Muscle of back (tissue), 13 donors: ENCODE measurements around the gene AADACL3. TPM values are rescaled to one million over a fixed set of nuclear protein-coding genes. Genes with fewer than 3 reads are reported as not detected.
"Not testable (repeated sequence)": the region's sequence is repeated elsewhere in the genome, so short reads cannot be mapped to it uniquely, and the experiment has no call there.

ENCODE experiments used
- DNase-seq, 3 donors: peaks; one replicate each; pipeline versions ENCODE4 v3.0.0 to v3.0.0-alpha.2; 2013
- long read RNA-seq, 9 donors: transcript quantifications; one replicate each; lab custom pipeline, GENCODE V29; 2026
- polyA plus RNA-seq, 10 donors: library from polyadenylated mRNA; unstranded; fragments of 120-200 nt; gene quantifications; one replicate each; pipeline ENCODE4 v1.2.1, GENCODE V29; 2013; ENCODE audit not compliant: insufficient read length in 10 of 10

AADACL3 gene, protein sequence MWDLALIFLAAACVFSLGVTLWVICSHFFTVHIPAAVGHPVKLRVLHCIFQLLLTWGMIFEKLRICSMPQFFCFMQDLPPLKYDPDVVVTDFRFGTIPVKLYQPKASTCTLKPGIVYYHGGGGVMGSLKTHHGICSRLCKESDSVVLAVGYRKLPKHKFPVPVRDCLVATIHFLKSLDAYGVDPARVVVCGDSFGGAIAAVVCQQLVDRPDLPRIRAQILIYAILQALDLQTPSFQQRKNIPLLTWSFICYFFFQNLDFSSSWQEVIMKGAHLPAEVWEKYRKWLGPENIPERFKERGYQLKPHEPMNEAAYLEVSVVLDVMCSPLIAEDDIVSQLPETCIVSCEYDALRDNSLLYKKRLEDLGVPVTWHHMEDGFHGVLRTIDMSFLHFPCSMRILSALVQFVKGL
- not detected for polyA plus RNA-seq
- long read RNA-seq, donor 1 = 0 reads
- long read RNA-seq, donor 2 = 0 reads
- long read RNA-seq, donor 3 = 0 reads
- long read RNA-seq, donor 4 = 0 reads
- long read RNA-seq, donor 5 = 0 reads
- long read RNA-seq, donor 6 = 0 reads
- long read RNA-seq, donor 7 = 0 reads
- long read RNA-seq, donor 8 = 0 reads
- long read RNA-seq, donor 9 = 0 reads

DNA sequence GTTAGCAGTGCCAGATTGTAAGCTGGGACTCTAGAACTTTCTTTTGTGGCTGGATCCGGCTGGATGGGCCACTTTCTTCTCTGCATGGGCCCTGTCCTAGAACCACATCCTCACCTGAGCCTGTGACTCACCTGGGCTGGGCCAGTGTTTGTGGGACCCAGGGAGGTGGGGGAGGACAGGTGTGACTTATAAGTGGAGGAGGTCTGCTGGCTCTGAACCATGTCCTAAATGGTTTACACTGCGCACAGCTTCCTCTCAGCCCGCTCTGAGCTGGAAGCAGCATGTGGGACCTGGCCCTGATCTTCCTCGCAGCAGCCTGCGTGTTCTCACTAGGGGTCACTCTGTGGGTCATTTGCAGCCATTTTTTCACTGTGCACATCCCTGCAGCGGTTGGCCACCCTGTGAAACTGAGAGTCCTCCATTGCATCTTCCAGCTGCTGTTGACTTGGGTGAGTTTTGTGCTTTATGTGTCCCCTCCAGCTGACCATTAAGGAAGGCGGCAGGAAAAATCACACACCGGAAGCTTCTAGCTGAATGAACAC, at the start of gene AADACL3:
Gene AADACL3, plus strand, starts transcription at position 215 of the 542 bp plus-strand sequence. Its CDS starts 67 bp downstream, at position 282.
- DNase-seq = no peak

GRCh38 chr1:12666141-12666735, 49.7 kb upstream of the AADACL3 start:
- DNase-seq = no peak

- DNase-seq = peak; percentile 18 to 59 (median 22)
These were observed 46.3 kb upstream of the AADACL3 start for GRCh38 chr1:12669529-12670068.

GRCh38 chr1:12674358-12674757, 41.6 kb upstream of the AADACL3 start:
- no peak for DNase-seq

DNA sequence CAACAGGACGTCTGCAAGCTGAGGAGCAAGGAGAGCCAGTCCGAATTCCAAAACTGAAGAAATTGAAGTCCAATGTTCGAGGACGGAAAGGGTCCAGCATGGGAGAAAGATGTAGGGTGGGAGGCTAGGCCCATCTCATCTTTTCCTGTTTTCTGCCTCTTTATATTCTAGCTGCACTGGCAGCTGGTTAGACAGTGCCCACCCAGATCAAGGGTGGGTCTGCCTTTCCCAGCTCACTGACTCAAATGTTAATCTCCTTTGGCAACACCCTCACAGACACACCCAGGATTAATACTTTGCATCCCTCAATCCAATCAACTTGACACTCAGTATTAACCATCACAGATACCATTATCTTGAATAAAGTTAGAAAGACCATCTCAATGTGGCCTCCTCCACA, 39.8 kb upstream of the AADACL3 start:
- DNase-seq = not testable (repeated sequence)

DNA sequence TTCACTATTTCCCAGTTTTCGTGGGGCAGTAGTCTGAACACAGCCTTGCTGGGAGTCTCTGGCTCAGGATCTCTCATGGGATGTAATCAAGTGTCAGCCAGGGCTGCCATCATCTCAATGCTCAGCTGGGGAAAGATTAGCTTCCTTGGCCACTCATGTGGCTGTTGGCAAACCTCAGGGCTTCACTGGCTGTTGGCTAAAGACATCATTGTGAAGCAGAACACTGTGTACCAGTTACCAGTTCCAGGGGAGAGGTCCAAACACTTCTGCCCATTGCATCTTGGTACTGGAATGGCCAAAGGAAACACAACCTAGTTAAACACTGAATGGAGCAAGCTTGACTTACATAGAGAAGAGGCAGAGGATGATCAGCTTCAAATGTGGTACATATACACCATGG, 38.3 kb upstream of the AADACL3 start:
- DNase-seq = no peak

- no peak for DNase-seq
These were observed 37.6 kb upstream of the AADACL3 start for GRCh38 chr1:12678350-12678749.

DNA sequence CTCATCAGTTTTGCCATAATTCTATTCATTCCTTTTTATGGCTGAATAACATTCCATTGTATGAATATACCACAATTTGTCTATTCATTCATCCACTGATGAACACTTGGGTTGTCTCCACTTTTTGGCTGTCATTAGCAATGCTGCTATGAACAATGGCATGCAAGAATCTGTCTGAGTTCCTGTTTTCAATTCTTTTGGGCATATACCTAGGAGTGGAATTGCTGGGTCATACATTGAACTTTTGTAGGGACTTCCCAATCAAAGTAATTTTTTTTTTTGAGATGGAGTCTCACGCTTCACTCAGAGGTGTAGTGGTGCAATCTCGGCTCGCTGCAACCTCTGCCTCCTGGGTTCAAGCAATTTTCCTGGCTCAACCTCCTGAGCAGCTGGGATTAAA, 37.1 kb upstream of the AADACL3 start:
- DNase-seq = no peak

DNA sequence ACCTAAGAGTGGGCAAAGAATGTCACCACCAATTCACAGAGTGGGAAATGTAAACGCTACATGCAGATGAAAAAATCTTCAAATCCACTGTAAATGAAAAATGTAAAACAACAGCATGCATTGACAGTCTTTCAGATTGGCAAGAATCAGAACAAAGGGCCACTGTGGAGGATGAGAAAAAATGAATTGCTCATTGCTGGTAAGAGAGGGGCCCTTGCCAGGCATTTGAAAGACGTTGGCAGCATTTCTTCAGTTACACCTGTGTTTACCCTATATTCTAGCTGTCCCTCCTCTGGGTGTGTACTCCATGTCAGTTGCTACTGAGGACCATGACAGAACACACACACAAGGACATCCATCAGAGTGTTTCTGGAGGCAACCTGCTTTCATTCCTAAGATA, 25.8 kb upstream of the AADACL3 start:
- no peak for DNase-seq

- DNase-seq = peak in 2 of 3 donors; percentile 13 to 27
These were observed 22.7 kb upstream of the AADACL3 start for GRCh38 chr1:12692967-12693782.

DNA sequence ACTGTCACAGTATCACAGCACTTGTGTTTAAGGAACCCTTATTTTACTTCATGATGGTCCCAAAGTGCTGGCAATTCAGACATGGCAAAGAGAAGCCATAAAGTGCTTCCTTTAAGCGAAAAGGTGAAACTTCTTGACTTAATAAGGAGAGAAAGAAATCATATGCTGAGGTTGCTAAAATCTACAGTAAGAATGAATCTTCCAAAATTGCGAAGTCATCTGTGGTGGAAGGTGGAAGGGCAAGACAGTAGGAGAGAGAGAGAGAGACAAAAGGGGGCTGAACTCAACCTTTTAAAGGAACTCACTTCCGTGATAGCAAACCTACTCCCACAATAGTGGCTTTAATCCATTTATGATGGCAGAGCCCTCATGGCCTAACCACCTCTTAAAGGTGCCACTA, 19.3 kb upstream of the AADACL3 start:
- no peak for DNase-seq

DNA sequence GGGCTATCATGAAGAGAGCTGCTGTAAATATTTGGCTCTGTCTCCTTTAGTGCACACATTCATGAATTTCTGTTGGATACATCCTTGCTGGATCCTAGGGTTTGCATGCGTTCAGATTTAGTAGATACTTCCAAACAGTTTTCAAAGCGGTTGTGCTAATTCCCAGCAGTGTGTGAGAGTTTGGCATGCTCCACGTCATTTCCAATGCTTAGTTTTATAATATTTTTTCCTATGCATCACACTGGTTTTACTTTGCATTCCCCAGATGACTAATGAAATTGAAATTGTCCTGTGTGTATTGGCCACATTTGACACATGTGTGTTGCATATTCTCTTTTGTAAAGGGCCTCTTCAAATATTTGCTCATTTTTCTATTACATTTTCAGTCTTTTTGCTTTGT, 18.5 kb upstream of the AADACL3 start:
- DNase-seq = peak in 1 of 3 donors; percentile 62

DNA sequence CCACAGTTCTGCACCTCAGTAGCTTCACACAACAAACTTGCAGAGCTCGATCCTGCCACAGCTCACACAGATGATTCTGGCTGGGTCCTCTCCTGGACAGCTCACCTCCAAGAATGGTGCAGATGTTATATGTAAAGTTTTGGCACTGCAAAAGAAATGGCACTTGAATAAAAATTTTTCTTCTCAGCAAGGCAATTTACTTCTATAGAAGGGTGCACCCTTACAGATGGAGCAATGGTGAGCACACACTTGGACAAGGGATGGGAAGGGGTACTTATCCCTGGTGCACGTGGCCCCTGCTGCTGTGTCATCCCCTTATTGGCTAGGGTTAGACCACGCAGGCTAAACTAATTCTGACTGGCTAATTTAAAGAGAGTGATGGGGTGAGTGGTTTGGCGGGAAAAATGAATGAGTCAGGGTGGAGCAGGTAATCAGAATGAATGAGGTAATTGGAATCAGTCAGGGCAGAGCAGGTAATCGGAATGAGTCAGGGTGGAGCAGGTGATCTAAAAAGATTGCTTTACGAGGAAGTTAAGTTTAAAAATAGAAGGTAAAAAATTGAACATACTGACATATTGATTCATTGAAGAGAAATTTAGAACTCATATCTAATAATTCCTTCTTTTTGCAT, 12.0 kb upstream of the AADACL3 start:
- DNase-seq = no peak

GRCh38 chr1:12706061-12706460, 9.8 kb upstream of the AADACL3 start:
- DNase-seq = no peak

GRCh38 chr1:12708396-12709090, 7.4 kb upstream of the AADACL3 start:
- no peak for DNase-seq

- DNase-seq = no peak
These were observed 6.8 kb upstream of the AADACL3 start for GRCh38 chr1:12709091-12709491.

DNA sequence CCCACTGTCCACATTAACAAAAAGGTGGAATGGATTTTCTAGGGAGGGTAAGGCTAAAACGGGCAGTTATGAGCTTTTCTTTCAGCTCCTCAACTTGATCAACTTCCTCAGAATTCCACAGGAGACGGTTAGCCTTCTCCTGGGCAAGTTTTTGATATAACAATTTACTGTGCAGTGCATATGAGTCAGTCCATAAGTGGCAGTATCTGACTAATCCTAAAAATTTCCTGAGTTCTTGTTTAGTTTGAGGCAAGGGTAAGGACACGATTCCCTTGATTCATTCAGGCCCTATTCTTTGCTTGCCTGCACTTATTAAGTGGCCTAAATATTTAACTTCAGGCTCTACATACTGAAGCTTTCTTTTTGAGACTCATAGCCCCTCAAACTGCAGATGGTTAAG, 6.2 kb upstream of the AADACL3 start:
- peak in 1 of 3 donors; percentile 25 for DNase-seq

DNA sequence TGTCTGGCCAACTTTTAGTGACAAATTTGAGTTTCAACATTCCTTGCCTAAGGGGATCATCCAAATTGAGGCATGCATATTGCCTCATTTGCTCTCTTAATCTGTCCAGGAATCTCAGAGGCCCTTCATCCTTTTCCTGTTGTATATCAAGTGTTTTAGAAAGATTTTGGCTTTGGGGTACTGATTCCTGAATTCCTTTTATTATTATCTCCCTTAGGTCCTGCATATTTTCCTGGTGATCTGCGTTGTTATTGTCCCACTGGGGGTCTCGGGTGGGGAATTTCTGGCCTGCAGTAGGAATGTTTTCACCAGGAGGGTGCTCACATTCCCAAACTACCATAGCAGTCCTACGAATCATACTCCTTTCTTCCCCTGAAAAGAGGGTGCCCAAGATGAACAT, 4.4 kb upstream of the AADACL3 start:
- peak in 1 of 3 donors; percentile 44 for DNase-seq

DNA sequence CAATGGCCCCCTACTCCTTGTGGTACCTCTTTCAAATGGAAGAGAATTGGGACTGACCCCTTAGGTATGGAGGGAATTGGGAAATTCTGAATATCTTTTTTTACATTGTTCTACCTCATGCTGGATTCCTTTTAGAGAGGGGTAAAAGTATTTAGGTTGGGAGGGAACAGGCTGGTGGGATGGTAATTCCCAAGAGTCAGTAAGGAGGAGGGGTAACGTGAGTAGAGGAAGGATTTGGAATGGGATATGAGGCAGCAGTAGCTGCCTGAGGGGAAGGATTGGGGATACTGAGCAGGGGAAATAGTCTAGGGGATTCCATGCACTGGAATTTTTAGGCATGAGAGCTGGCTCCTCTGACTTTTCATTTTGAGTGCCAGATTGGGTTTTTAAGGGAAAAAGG, 3.8 kb upstream of the AADACL3 start:
- no peak for DNase-seq

DNA sequence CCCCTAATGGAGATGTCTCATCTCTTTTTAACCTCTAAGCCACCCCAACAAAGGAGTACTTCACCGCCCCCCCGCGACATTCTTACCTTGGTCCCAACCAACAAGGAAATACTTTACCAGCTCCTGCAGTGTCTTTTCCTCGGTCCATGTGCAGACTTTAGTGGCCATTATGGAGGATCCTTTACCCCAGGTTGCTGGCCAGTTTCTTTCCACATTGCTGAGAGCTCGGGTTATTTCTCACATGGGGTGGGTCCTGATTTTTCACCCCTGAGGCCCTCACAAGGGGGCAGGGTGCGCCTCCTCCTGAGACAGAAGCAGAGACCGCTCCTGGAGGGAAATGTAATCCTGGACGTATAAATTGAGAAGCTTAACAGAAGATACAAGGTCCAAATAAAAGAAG, 3.0 kb upstream of the AADACL3 start:
- no peak for DNase-seq
